Measurements from ENCODE around the gene PIWIL1. TPM values are rescaled to one million over a fixed set of nuclear protein-coding genes. Genes with fewer than 3 reads are reported as not detected.

The PIWIL1 gene
- total RNA-seq, 1 donor from 2014 or later: not detected

- DNase-seq (ENCODE audit: low spot score): no peak
- peaks cover 6% of the 10 kb centered on the region for H3K27me3 Mint-ChIP-seq (ENCODE audit: unreplicated experiment)
- H3K9me3 Mint-ChIP-seq (ENCODE audit: unreplicated experiment): peaks cover 13% of the 10 kb centered on the region
- H3K36me3 Mint-ChIP-seq (ENCODE audit: low read depth, unreplicated experiment): peaks cover 9% of the 10 kb centered on the region
- no peak overlapping the region for H3K4me3 Mint-ChIP-seq (ENCODE audit: unreplicated experiment)
- H3K27ac Mint-ChIP-seq (ENCODE audit: unreplicated experiment): no peak overlapping the region
- H3K4me1 Mint-ChIP-seq (ENCODE audit: unreplicated experiment): no peaks in the 10 kb centered on the region
- TF ChIP-seq CTCF (IDR thresholded peaks at IDR 0.05; ENCODE audit: unreplicated experiment): no peak
Observed at GRCh38 chr12:130342442-130342841, 4.8 kb downstream of the PIWIL1 start.

GRCh38 chr12:130342842-130343241, 5.2 kb downstream of the PIWIL1 start:
- DNase-seq (ENCODE audit: low spot score): no peak
- Mint-ChIP-seq H3K27ac (ENCODE audit: unreplicated experiment) (no peak overlapping the region), H3K27me3 (ENCODE audit: unreplicated experiment) (peaks cover 6% of the 10 kb centered on the region), H3K36me3 (ENCODE audit: low read depth, unreplicated experiment) (peaks cover 9% of the 10 kb centered on the region), H3K4me1 (ENCODE audit: unreplicated experiment) (no peaks in the 10 kb centered on the region), H3K4me3 (ENCODE audit: unreplicated experiment) (no peak overlapping the region), H3K9me3 (ENCODE audit: unreplicated experiment) (peaks cover 14% of the 10 kb centered on the region)
- no peak for TF ChIP-seq CTCF (IDR thresholded peaks at IDR 0.05; ENCODE audit: unreplicated experiment)

DNA sequence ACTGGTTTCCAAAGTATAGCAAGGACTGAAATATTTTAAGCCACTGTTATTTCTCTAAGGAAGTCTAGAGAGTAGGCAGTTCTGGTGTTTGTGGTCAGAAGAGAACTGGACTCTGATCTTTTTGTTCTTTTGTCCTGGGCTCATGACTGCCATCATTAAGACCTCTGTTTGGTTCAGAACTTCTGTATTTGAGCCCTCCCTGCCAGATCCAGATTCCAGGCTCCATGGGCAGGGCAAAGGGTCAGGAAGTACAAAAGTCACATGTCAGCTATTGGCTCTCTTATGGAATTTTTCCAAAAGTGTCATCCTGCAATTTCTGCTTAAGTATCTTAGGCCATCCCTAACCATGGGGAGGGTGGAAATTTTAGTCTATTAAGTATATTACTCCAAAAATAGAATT, 6.8 kb downstream of the PIWIL1 start:
- H3K4me1 Mint-ChIP-seq (ENCODE audit: unreplicated experiment): no peaks in the 10 kb centered on the region
- H3K4me3 Mint-ChIP-seq (ENCODE audit: unreplicated experiment): no peak overlapping the region
- peaks cover 6% of the 10 kb centered on the region for H3K27me3 Mint-ChIP-seq (ENCODE audit: unreplicated experiment)
- peaks cover 17% of the 10 kb centered on the region for H3K9me3 Mint-ChIP-seq (ENCODE audit: unreplicated experiment)
- DNase-seq (ENCODE audit: low spot score): no peak
- H3K36me3 Mint-ChIP-seq (ENCODE audit: low read depth, unreplicated experiment): peaks cover 9% of the 10 kb centered on the region
- TF ChIP-seq CTCF (IDR thresholded peaks at IDR 0.05; ENCODE audit: unreplicated experiment): no peak
- H3K27ac Mint-ChIP-seq (ENCODE audit: unreplicated experiment): no peak overlapping the region

GRCh38 chr12:130345292-130345691, 7.6 kb downstream of the PIWIL1 start:
- no peaks in the 10 kb centered on the region for H3K4me1 Mint-ChIP-seq (ENCODE audit: unreplicated experiment)
- DNase-seq (ENCODE audit: low spot score): no peak
- TF ChIP-seq CTCF (IDR thresholded peaks at IDR 0.05; ENCODE audit: unreplicated experiment): no peak
- no peak overlapping the region for H3K4me3 Mint-ChIP-seq (ENCODE audit: unreplicated experiment)
- H3K27ac Mint-ChIP-seq (ENCODE audit: unreplicated experiment): no peak overlapping the region
- peaks cover 18% of the 10 kb centered on the region for H3K9me3 Mint-ChIP-seq (ENCODE audit: unreplicated experiment)
- H3K27me3 Mint-ChIP-seq (ENCODE audit: unreplicated experiment): no peaks in the 10 kb centered on the region
- H3K36me3 Mint-ChIP-seq (ENCODE audit: low read depth, unreplicated experiment): peaks cover 6% of the 10 kb centered on the region

GRCh38 chr12:130347588-130347987, 9.9 kb downstream of the PIWIL1 start:
- Mint-ChIP-seq H3K9me3 (ENCODE audit: unreplicated experiment) (peaks cover 25% of the 10 kb centered on the region), H3K4me3 (ENCODE audit: unreplicated experiment) (no peak overlapping the region), H3K27ac (ENCODE audit: unreplicated experiment) (no peak overlapping the region), H3K36me3 (ENCODE audit: low read depth, unreplicated experiment) (peaks cover 9% of the 10 kb centered on the region), H3K27me3 (ENCODE audit: unreplicated experiment) (no peaks in the 10 kb centered on the region), H3K4me1 (ENCODE audit: unreplicated experiment) (no peaks in the 10 kb centered on the region)
- DNase-seq (ENCODE audit: low spot score): no peak
- TF ChIP-seq CTCF (IDR thresholded peaks at IDR 0.05; ENCODE audit: unreplicated experiment): no peak

Measured in endothelial cell (in vitro differentiated cells).